ENCODE data around the gene PCDHA1. TPM values are rescaled to one million over a fixed set of nuclear protein-coding genes. Genes with fewer than 3 reads are reported as not detected.

The PCDHA1 gene
- polyA plus RNA-seq, 1 of the 3 experiments (the other 2 are of a cell fraction): 0.16 TPM

- 13% methylated on average over 20 of the region's 20 CpGs for WGBS (ENCODE audit: low lambda C conversion rate)
- H2AFZ ChIP-seq (ENCODE audit: low read depth): no peak within 1 kb of the TSS
- POLR2A ChIA-PET: interaction anchor here (1.1 kb wide), 1 partner anchor 209 kb away, joined by 3 read pairs; no protein-coding TSS in a partner anchor
- H3K4me2 ChIP-seq: peak within 1 kb of the TSS; percentile 62
- CTCF ChIA-PET: interaction anchor here (0.9 to 9.1 kb wide), 8 partner anchors 10 to 513 kb away, joined by 3 to 103 read pairs (median 4); partner anchors contain the start of genes PCDHA12, PCDHA4, PCDHA8 and PCDHB16
- no peaks in the 10 kb centered on the region for H3K79me2 ChIP-seq (ENCODE audit: insufficient read depth)
- H3K4me3 ChIP-seq (ENCODE audit: low read depth in 2 of 2, low read length in 1 of 2): peak within 1 kb of the TSS; percentile 47 to 60
- TF ChIP-seq FOXM1 (IDR thresholded peaks at IDR 0.05; ENCODE audit: low read depth) (no peak), IRF3 (IDR thresholded peaks at IDR 0.05; ENCODE audit: low read depth, low read length) (no peak), RFX5 (IDR thresholded peaks at IDR 0.05; ENCODE audit: low read length) (no peak), ZBTB33 (IDR thresholded peaks at IDR 0.05; ENCODE audit: borderline replicate concordance, low read depth) (no peak), POLR2AphosphoS5 (IDR thresholded peaks at IDR 0.05; ENCODE audit: low read depth, low read length) (no peak), JUND (IDR thresholded peaks at IDR 0.05) (no peak), TCF12 (IDR thresholded peaks at IDR 0.05) (no peak), TAF1 (IDR thresholded peaks at IDR 0.05; ENCODE audit: borderline replicate concordance, low read depth, low read length) (no peak), MEF2A (IDR thresholded peaks at IDR 0.05; ENCODE audit: borderline replicate concordance, low read depth) (no peak), REST (IDR thresholded peaks at IDR 0.05; ENCODE audit: low read depth, low read length) (no peak), USF1 (IDR thresholded peaks at IDR 0.05; ENCODE audit: borderline replicate concordance, low read depth) (no peak), RAD21 (IDR thresholded peaks at IDR 0.05; ENCODE audit: low read length) (no peak), GATA2 (CRISPR knock-in tag; IDR thresholded peaks at IDR 0.05) (no peak), SIN3A (IDR thresholded peaks at IDR 0.05; ENCODE audit: borderline replicate concordance, low read depth, low read length) (no peak)
- no peak within 1 kb of the TSS for H3K27ac ChIP-seq (ENCODE audit: low read depth in 2 of 2, low read length in 1 of 2)
- no peaks in the 10 kb centered on the region for H3K27me3 ChIP-seq (ENCODE audit: insufficient read depth)
- no peaks in the 10 kb centered on the region for H3K9me3 ChIP-seq
- no peaks in the 10 kb centered on the region for H3K36me3 ChIP-seq (replicated peaks in 1 of 2; ENCODE audit: control insufficient read depth in 1 of 2, insufficient read depth in 2 of 2, low read length in 1 of 2)
- H3K9me2 ChIP-seq: no peaks in the 10 kb centered on the region
- no peaks in the 10 kb centered on the region for H4K20me1 ChIP-seq (ENCODE audit: insufficient read depth)
- H3F3A ChIP-seq (replicated peaks; ENCODE audit: insufficient read depth): no peaks in the 10 kb centered on the region
- H3K4me1 ChIP-seq (ENCODE audit: control insufficient read depth in 1 of 2, insufficient read depth in 2 of 2, low read depth in 1 of 2, low read length in 1 of 2): peaks cover 0 to 8% of the 10 kb centered on the region in 2 experiments; a peak in 1 of 4 replicates
- DNase-seq: peak; percentile 12
- no peak within 1 kb of the TSS for H3K9ac ChIP-seq
These were observed 264.9 kb downstream of the PCDHA1 start, which contains the start of gene PCDHB1 for GRCh38 chr5:141050622-141051520. Gene PCDHB1 (plus strand): TSS chr5:141051374. CDS start chr5:141051471, 97 bp downstream.
